Activated T-helper 1 cell treated with anti-CD3 and anti-CD28 coated beads, Interleukin-2, amount 50 U/mL, for 16 hours (primary cell): ENCODE measurements around the gene IGFBPL1.

ENCODE experiments used
- DNase-seq, 2 donors: peaks; one replicate each; pipeline ENCODE4 v3.0.0-alpha.2; 2020; ENCODE audit warnings: low read depth in 1 of 2, low spot score in 1 of 2

The IGFBPL1 gene

DNA sequence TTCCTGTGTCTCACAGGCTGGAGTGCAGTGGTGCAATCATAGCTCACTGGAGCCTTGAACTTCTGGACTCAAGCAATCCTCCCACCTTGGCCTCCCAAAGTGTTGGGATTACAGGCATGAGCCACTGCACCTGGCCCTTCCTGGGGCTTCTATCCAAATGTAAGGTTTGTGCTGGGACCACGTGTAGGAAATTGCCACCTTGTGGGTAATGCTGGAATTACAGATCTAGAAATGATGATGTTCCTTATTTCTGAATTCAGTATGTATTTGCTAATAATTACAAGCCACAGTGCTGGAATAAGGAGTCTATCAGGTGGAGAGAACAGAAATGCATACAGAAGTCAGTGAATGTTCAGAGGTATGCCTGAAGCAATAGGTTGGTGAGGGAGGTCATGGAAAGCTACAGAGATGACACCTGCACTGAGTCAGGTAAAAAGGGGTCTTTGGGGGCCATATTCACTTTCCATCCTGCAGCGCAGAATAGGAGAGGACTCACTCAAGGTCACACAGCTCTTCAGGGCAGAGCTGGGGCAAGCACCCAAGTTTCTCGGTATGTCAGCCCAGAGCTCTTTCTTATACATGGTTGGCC is 8.8 kb upstream of the IGFBPL1 start:
- no peak for DNase-seq

DNA sequence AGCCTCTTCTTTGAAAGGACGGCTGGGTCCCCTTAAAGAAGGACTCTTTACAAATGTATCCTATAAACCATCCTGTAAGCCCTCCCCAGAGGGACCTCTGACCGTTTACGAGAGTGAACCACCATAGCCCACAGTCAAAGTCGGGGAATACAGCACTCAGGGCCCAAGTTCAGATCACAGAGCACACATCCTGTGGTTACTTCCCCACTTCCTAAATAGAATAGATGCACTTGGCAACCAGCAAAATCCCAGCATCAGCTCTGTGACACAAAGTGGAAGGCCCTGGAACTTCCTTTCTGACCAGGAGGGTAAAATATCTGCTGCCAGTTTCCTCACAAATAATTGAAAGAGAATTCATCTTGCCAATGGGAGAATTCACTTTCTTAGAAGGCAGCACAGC is 6.9 kb upstream of the IGFBPL1 start:
- DNase-seq = no peak

GRCh38 chr9:38428062-38428461 is 3.8 kb upstream of the IGFBPL1 start:
- DNase-seq = no peak

DNA sequence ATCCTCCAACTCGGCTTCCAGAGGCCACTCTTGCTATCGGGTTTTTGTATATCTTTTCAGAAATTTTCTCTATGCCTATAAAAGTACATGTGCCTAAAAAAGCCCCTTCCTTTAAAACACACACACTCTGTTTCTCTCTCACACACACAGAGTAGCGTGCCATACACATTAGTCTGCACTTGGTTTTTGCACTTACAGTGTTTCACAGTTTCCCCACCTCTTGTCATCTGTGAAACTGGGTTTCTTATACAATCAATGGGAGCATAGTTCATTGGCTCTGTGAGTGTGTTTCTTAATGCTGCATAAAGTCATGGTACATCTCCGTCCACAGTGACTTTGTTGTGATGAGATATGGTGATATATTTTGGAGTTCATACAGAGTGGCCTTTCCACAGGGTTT is 664 bp upstream of the IGFBPL1 start:
- no peak for DNase-seq

GRCh38 chr9:38423273-38423972 is 831 bp downstream of the IGFBPL1 start:
- no peak for DNase-seq

DNA sequence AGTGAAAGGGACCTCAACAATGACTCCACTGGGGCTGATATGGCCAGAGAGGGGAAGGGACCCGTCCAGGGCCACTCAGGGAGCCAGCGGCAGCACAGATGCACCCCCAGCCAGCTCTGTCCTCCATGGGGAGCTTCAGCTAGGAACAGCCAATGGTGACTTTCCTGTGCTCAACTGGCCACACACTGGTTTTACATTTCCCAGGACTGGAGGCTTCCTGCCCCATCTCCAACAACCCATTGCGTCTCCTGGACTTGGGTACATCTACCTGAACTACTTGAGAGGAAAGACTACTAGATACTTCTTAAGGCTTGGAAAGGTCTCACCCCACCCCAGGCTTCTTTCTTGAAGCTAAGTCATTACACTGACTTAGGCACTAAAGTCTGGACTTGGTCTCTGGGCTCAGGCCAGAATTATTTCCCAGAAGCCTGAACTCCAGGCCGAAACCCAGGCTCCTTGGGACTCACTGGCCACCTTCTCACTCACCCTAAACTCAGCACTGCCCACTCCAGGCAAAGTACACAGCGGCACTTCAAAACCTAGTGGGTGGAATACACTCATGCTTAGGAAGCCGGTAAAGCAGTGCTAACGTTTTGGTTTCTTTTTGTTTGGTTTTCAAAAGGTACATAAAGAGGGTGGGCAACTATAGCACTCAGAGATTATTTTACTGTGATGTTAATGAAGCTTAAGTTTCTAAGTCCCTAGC is 1.5 kb downstream of the IGFBPL1 start:
- DNase-seq = no peak

GRCh38 chr9:38421498-38422211 is 2.6 kb downstream of the IGFBPL1 start:
- no peak for DNase-seq

- no peak for DNase-seq
Observed at GRCh38 chr9:38419181-38419580, 5.1 kb downstream of the IGFBPL1 start.

GRCh38 chr9:38418366-38418765 is 5.9 kb downstream of the IGFBPL1 start:
- no peak for DNase-seq

DNA sequence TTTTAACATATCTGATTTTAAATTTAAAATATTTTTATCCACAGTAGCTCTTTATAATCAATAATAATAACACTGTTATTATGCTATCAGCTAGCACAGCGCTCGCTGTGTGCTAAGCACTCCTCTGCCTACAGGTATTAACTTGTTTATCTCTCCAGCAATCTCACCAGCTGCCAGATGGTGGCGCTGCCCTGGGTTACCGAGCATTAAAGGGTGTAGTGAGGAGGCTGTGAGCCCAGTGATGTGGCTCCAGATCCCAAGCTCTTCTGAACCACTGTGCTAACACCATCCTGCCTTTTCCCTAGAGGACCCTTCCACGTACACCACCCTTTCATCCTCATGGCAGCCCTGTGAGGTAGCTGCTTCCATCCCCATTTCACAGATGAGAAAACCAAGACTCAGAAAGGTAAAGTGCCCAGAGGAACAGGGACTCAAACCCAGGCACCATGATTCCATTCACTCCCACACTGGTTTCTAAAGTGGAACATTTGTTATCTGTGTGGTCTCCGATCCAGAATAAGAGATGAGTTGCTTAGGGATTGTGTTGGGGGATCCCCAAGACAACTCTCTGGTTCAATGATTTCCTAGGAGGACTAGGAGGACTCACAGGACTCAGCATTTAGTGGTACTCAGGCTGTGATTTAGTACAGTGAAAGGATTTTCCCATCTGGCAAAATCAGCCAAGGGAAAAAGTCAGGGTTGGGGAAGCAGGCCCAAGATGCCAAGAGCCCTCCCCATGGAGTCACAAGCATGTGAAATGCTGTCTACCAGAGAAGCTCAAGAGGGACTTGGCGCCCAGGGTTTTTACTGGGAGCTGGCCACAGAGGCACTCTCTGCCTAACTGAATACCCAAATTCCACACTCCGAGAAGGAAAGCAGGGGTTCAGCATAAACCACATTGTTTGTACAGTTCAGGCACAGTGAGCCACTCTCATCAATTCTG is 7.0 kb downstream of the IGFBPL1 start:
- DNase-seq = no peak

GRCh38 chr9:38416461-38416860 is 7.8 kb downstream of the IGFBPL1 start:
- no peak for DNase-seq

- DNase-seq = no peak
Observed at GRCh38 chr9:38415856-38416255, 8.4 kb downstream of the IGFBPL1 start.

DNA sequence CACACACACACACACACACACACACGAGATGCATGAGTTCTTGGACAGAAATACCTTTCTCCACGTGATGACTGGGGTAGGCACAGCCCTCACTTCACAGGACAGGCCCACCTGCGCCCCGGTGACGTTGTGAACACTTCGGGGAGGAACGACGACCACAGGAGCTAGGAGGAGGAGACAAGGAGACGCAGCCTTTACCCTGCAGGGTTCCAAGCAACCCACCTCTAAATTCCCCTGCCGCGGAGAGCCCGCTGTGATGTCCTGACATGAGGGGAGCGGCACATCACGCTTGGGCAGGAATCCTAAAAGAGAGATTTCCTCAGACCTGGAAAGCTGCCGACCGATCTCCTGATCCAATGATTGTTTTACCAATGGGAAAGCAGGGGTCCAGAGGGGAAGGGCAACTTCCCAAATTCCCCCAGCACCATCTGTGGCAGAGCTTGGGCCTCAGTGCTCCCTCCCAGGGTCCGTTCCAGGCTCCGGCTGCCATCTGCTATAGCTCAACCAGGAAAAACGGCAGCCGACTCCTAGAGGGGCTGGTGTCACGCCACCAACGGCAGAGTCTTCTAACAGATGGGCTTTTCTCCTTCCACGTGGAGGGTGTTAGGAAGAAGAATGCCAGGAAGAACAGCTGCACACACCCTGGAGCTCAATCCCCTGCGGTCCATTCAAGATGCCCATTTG is 10.1 kb downstream of the IGFBPL1 start:
- no peak for DNase-seq

DNA sequence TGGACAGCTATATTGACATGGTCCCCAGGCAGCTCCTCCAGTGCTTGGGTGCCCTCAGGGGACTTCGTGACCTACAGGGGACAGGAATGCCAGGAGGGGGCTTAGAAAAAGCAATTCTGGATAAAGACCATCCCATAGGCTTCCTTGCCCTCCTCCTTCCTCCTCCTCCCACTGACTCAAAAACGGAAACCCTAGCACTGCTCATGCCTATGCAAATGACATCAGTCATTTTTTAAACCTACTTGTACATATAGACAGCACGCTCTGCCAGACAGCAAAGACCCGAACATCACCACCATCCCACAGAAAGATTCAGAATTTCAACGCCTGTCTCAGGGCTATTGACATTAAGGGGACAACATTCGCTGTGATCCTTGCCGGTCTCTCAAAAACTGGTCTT is 11.0 kb downstream of the IGFBPL1 start:
- DNase-seq = no peak

- DNase-seq = no peak
Observed at GRCh38 chr9:38412751-38413150, 11.5 kb downstream of the IGFBPL1 start.

- DNase-seq = no peak
Observed at GRCh38 chr9:38408719-38409118, 15.5 kb downstream of the IGFBPL1 start.

- no peak for DNase-seq
Observed at GRCh38 chr9:38406476-38407186, 17.6 kb downstream of the IGFBPL1 start.

- no peak for DNase-seq
Observed at GRCh38 chr9:38405785-38406184, 18.5 kb downstream of the IGFBPL1 start.

- DNase-seq = no peak
Observed at GRCh38 chr9:38404314-38404713, 19.9 kb downstream of the IGFBPL1 start.

DNA sequence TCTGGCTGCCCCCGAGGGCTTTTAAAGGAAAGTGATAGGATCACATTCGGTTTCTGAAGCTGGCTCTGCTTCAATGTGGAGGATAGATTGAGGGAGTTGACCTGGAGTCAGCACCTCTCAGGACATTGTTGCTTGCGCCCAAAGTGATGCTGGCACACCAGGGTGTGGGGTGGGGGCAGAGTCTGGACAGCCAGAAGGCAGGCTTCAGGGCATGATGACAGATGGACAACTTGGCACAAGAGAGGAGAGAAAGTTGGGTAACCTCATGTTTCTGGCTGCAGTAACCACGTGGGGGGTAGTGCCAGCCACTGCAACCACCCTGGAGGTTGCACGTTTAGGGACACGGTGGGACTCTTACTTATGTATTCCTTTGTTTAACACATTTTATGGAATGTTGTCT is 22.3 kb downstream of the IGFBPL1 start:
- DNase-seq = no peak
